LNCAP (cell line): ENCODE results near the gene PHPT1.

ENCODE experiments used
- CTCF ChIP-seq: fragments of 450-650 bp; IDR thresholded peaks from 2 replicates; pipeline ENCODE4 v1.5.1; 2017; ENCODE audit warnings: mild to moderate bottlenecking

Gene PHPT1

DNA sequence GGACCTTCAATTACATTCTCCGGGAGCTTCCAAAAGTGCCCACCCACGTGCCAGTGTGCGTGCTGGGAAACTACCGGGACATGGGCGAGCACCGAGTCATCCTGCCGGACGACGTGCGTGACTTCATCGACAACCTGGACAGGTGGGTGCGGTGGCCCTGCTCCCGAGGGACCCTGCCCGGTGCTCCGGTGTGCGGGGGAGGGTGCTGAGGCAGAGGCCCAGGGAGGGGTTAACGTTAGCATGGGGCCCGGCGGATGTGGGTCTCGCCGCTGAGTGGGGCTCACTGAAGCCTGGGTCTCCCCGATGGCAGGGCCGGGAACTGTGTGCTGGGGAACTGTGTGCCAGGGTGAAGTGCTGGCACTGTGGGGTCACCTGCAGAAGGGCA lies 17.5 kb upstream of the PHPT1 start:
- TF ChIP-seq CTCF, result no peak

DNA sequence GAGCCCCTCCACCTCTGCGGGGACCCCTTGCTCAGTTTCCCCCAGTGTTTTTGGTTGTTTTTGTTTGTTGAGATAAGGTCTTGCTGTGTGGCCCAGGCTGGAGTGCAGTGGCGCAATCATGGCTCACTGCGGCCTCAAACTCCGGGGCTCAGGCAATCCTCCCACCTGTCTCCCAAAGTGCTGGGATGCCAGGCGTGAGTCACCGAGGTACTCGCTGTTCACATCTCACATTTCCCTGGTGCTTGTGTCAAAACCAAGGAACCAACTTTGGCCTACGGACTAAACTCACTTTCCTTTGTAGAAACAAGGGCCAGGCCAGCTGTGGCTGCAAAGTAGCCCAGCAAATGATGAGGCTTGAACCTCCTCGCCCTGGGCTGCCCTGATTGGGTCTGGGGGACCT lies 16.6 kb upstream of the PHPT1 start:
- TF ChIP-seq CTCF, result no peak

GRCh38 chr9:136835162-136835931 lies 13.9 kb upstream of the PHPT1 start:
- TF ChIP-seq CTCF, result no peak

GRCh38 chr9:136835932-136836904 lies 13.0 kb upstream of the PHPT1 start:
- no peak for TF ChIP-seq CTCF

GRCh38 chr9:136837146-136837855 lies 11.9 kb upstream of the PHPT1 start:
- no peak for TF ChIP-seq CTCF

DNA sequence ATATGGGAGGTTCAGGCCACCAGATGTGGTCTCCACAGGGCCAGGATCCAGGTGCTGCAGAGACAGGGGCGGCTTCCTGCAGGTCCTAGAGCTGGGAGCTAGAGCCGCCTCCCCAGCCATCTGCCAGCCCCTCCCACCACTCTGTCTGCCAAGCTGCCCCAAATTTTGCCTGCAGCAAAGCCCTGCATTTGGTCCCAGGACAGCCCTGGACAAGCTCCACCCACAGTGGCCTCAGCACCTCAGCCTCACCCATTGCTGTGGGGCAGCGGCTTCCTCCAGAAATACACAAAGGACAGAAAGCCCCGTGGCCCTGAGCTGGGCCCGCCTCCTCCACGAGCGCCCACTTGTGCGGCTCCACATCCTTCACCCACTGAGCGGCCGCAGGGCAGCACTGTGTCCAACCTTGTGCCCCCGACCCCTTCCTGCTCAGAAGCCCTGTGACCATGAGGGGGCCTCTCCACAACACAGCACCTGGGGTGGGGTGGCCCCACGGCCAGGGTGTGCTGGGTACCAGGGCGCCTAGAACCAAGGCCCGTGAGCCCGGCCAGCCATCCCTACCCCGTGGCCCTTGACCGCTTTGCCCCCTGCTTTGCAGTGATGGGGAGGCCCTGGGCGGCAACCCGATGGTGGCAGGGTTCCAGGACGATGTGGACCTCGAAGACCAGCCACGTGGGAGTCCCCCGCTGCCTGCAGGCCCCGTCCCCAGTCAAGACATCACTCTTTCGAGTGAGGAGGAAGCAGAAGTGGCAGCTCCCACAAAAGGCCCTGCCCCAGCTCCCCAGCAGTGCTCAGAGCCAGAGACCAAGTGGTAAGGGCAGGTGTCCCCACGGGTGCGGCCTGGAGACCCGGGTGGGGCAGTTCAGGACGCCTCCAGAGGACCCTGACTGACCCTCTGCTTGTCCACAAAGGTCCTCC lies 10.6 kb upstream of the PHPT1 start:
- no peak for TF ChIP-seq CTCF
